Breast epithelium (tissue), 3 donors: Measurements from ENCODE around the gene BRS3.
"Not testable (repeated sequence)": the region's sequence is repeated elsewhere in the genome, so short reads cannot be mapped to it uniquely, and the experiment has no call there.

Experiments
- POLR2AphosphoS5 ChIP-seq, 3 donors: sonication (generic); formaldehyde crosslinking; IDR thresholded peaks; one replicate each; pipeline ENCODE4 v1.6.1; 2017; ENCODE audit warnings: antibody characterized with exemption in 3 of 3
- TF ChIP-seq, protein P1 (sequence below), 3 donors: fragments of 450-650 bp; IDR thresholded peaks; one replicate each; pipeline ENCODE4 v1.5.1; 2016 to 2017; ENCODE audit warnings: antibody characterized with exemption in 3 of 3, mild to moderate bottlenecking in 3 of 3, moderate library complexity in 3 of 3

DNA sequence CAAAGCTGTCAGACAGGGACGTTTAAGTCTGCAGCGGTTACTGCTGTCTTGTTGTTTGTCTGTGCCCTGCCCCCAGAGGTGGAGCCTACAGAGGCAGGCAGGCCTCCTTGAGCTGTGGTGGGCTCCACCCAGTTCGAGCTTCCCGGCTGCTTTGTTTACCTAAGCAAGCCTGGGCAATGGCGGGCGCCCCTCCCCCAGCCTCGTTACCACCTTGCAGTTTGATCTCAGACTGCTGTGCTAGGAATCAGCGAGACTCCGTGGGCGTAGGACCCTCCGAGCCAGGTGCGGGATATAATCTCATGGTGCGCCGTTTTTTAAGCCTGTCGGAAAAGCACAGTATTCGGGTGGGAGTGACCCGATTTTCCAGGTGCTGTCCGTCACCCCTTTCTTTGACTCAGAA, 42.1 kb upstream of the BRS3 start:
- TF ChIP-seq, protein P1, sequence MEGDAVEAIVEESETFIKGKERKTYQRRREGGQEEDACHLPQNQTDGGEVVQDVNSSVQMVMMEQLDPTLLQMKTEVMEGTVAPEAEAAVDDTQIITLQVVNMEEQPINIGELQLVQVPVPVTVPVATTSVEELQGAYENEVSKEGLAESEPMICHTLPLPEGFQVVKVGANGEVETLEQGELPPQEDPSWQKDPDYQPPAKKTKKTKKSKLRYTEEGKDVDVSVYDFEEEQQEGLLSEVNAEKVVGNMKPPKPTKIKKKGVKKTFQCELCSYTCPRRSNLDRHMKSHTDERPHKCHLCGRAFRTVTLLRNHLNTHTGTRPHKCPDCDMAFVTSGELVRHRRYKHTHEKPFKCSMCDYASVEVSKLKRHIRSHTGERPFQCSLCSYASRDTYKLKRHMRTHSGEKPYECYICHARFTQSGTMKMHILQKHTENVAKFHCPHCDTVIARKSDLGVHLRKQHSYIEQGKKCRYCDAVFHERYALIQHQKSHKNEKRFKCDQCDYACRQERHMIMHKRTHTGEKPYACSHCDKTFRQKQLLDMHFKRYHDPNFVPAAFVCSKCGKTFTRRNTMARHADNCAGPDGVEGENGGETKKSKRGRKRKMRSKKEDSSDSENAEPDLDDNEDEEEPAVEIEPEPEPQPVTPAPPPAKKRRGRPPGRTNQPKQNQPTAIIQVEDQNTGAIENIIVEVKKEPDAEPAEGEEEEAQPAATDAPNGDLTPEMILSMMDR (IDR thresholded peaks at IDR 0.05) = not testable (repeated sequence)
- TF ChIP-seq POLR2AphosphoS5 (IDR thresholded peaks at IDR 0.05) = not testable (repeated sequence)
